ENCODE results near the gene YTHDF1. TPM values are rescaled to one million over a fixed set of nuclear protein-coding genes. Genes with fewer than 3 reads are reported as not detected.

The YTHDF1 gene
- total and polyA plus RNA-seq, 2 of the 4 experiments (the other 2 are of a cell fraction): 10.9 to 22.6 TPM

- no peak overlapping the region for H3K23ac ChIP-seq (ENCODE audit: low read depth, low read length)
- H2BK120ac ChIP-seq (ENCODE audit: low read depth, low read length): no peak overlapping the region
- in situ Hi-C loops (cut with MboI; ENCODE audit: low sequenced_read_pairs) (no loop called here), dilution Hi-C loops (cut with HindIII; ENCODE audit: low sequenced_read_pairs, unreplicated experiment) (no loop called here), intact Hi-C loops (cut with micrococcal nuclease) (loop anchor here (1.0 to 5.0 kb wide), 2 partner anchors 28 to 159 kb away; no protein-coding TSS in a partner anchor)
- H3K14ac ChIP-seq (replicated peaks; ENCODE audit: low read depth, low read length): no peak overlapping the region
- no peaks in the 10 kb centered on the region for H3K79me1 ChIP-seq (ENCODE audit: low read depth in 1 of 2, low read length in 2 of 2)
- peaks cover 15% of the 10 kb centered on the region; the same call in 1 of the 2 replicates for H4K20me1 ChIP-seq (ENCODE audit: insufficient read depth, low read length)
- H3K4me3 ChIP-seq (ENCODE audit: insufficient read depth, low read depth, low read length): no peak overlapping the region
- no peak overlapping the region for H2AK9ac ChIP-seq (replicated peaks; ENCODE audit: low read depth, low read length, poor library complexity)
- DNase-seq (peak; percentile 30), ATAC-seq (ENCODE audit: low read depth) (peak; percentile 74)
- H2BK15ac ChIP-seq (ENCODE audit: low read depth, low read length): no peak overlapping the region
- H4K8ac ChIP-seq (ENCODE audit: low read depth in 2 of 2, low read length in 2 of 2): no peak overlapping the region
- H3K27me3 ChIP-seq (ENCODE audit: control insufficient read depth, insufficient read depth, low read length): peaks cover 28% of the 10 kb centered on the region
- H3K18ac ChIP-seq (ENCODE audit: low read depth, low read length): no peak overlapping the region
- peak; percentile 65 for TF ChIP-seq CTCF (conservative IDR thresholded peaks at IDR 0.05; ENCODE audit: low read depth, low read length)
- peak; percentile 74 for TF ChIP-seq RAD21 (IDR thresholded peaks at IDR 0.05; ENCODE audit: low read length)
- TF ChIP-seq CHD1 (IDR thresholded peaks at IDR 0.05; ENCODE audit: low read depth, low read length): no peak
- TF ChIP-seq SMC3 (IDR thresholded peaks at IDR 0.05; ENCODE audit: low read depth, low read length): peak; percentile 63
- 0 out of 2 replicates have a peak, but pooled peaks have one; percentile 20 for TF ChIP-seq POLR2A (IDR thresholded peaks at IDR 0.05; ENCODE audit: low read depth, low read length)
- ChIA-PET CTCF (interaction anchor here (0.6 to 2.1 kb wide), 15 partner anchors 9 to 144 kb away, joined by 3 to 13 read pairs (median 4); partner anchors contain the start of gene ARFGAP1), POLR2A (ENCODE audit: unreplicated experiment) (no interaction called here)
- no peak overlapping the region for H3K56ac ChIP-seq (ENCODE audit: extremely low read depth, insufficient read depth, low read length)
- H2AFZ ChIP-seq (replicated peaks; ENCODE audit: low read length, poor library complexity): peak overlapping the region; percentile 70
- no peaks in the 10 kb centered on the region for H3K36me3 ChIP-seq (ENCODE audit: control insufficient read depth, insufficient read depth, low read length)
- peak overlapping the region; percentile 43; the same call in 1 of the 2 replicates for H2AK5ac ChIP-seq (ENCODE audit: low read depth, low read length)
- no peak overlapping the region for H3K27ac ChIP-seq (ENCODE audit: insufficient read depth, low read length)
- peaks cover 10% of the 10 kb centered on the region for H3K4me1 ChIP-seq (ENCODE audit: control insufficient read depth, insufficient read depth, low read length)
- H3K9me1 ChIP-seq (ENCODE audit: insufficient read depth, low read length): no peaks in the 10 kb centered on the region
- no peak overlapping the region for H4K91ac ChIP-seq (ENCODE audit: insufficient read depth, low read depth, low read length)
- BruUV-seq (replicated peaks): no TSS peak
- 0% methylated on average over 2 of the region's 12 CpGs; no CpG with 5 or more reads in 1 of the 2 experiments for WGBS, 2 experiments (ENCODE audit: extremely low coverage in 2 of 2, insufficient read length in 1 of 2)
- no peak overlapping the region for H3K4me2 ChIP-seq (ENCODE audit: low read depth, low read length)
- H2BK5ac ChIP-seq (ENCODE audit: low read depth, low read length, poor library complexity, severe bottlenecking): no peak overlapping the region
- no peak overlapping the region for H3K9ac ChIP-seq (ENCODE audit: low read depth, low read length)
- no peak overlapping the region for H4K5ac ChIP-seq (ENCODE audit: low read depth, low read length)
- no peak overlapping the region for H3K4ac ChIP-seq (ENCODE audit: low read depth, low read length)
- H3K9me3 ChIP-seq (ENCODE audit: control insufficient read depth, insufficient read depth, low read length): no peaks in the 10 kb centered on the region
- no peak overlapping the region for H2BK20ac ChIP-seq (ENCODE audit: low read depth, low read length)
Measured at GRCh38 chr20:63223121-63223825, 7.3 kb upstream of the YTHDF1 start.
